ENCODE measurements around the gene ADARB1.

ADARB1 gene

DNA sequence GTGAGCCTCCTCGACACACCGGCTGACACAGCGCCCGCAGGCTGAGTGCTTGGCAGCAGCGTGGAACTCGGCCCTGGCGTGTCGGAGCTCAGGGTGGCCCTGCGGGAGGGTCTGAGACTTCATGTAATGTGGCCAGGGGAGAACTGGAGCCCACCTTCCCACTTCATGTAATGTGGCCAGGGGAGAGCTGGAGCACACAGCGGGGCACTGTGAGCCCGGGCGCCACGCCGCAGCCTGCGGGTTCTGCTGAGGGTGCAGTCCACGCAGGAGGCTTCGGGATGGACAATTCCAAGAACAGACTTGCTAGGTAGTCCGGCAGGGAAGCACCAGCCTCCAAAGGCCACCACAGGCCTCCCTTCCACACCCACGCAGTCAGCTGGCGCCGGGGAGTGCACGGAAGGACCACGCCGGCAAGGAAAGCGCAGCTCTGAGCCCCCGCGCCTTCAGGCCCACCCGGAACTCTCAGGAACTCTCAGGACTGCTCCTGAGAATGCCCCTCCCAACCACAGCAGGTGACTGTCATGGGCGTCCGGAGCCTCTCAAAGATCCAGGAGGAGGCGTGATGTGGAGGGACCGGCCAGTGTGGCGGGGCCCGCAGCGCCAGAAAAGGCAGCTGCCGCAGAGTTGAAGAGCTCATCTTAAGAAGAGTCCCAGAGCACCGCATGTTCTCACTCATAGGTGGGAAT lies 19.3 kb upstream of the ADARB1 start:
- ChIA-PET CTCF (interaction anchor here (1.1 kb wide), 1 partner anchor 82 kb away, joined by 3 read pairs; no protein-coding TSS in a partner anchor), POLR2A (no interaction called here)
- TF ChIP-seq, protein P1, sequence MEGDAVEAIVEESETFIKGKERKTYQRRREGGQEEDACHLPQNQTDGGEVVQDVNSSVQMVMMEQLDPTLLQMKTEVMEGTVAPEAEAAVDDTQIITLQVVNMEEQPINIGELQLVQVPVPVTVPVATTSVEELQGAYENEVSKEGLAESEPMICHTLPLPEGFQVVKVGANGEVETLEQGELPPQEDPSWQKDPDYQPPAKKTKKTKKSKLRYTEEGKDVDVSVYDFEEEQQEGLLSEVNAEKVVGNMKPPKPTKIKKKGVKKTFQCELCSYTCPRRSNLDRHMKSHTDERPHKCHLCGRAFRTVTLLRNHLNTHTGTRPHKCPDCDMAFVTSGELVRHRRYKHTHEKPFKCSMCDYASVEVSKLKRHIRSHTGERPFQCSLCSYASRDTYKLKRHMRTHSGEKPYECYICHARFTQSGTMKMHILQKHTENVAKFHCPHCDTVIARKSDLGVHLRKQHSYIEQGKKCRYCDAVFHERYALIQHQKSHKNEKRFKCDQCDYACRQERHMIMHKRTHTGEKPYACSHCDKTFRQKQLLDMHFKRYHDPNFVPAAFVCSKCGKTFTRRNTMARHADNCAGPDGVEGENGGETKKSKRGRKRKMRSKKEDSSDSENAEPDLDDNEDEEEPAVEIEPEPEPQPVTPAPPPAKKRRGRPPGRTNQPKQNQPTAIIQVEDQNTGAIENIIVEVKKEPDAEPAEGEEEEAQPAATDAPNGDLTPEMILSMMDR (IDR thresholded peaks at IDR 0.05; ENCODE audit: control extremely low read depth, extremely low read depth, low read depth, missing control alignments), result no peak
- DNase-seq (ENCODE audit: extremely low spot score), result no peak

DNA sequence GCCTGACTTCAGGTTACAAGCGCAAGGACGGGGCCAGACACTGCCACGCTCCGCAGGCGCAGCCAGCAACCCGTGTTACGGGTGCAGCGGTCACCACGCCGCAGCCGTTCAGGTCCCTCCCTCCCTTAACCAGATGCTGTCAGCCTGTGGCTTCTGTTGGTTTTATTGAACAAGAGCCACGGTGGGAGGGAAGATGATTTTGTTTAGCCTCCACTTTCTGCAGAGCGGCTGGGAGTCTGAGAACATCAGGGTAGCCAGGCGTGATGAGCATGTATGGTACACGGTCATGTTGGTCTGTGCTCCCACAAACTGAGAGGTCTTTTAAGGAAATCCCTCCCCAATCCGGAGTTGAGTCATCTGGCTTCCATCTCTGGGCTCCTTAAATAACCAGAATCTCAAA lies 18.5 kb upstream of the ADARB1 start:
- no peak for DNase-seq (ENCODE audit: extremely low spot score)
- POLR2A ChIA-PET, result no interaction called here
- TF ChIP-seq, protein P1 (IDR thresholded peaks at IDR 0.05; ENCODE audit: control extremely low read depth, extremely low read depth, low read depth, missing control alignments), result no peak
- CTCF ChIA-PET, result interaction anchor here (1.1 kb wide), 1 partner anchor 81 kb away, joined by 3 read pairs; no protein-coding TSS in a partner anchor

DNA sequence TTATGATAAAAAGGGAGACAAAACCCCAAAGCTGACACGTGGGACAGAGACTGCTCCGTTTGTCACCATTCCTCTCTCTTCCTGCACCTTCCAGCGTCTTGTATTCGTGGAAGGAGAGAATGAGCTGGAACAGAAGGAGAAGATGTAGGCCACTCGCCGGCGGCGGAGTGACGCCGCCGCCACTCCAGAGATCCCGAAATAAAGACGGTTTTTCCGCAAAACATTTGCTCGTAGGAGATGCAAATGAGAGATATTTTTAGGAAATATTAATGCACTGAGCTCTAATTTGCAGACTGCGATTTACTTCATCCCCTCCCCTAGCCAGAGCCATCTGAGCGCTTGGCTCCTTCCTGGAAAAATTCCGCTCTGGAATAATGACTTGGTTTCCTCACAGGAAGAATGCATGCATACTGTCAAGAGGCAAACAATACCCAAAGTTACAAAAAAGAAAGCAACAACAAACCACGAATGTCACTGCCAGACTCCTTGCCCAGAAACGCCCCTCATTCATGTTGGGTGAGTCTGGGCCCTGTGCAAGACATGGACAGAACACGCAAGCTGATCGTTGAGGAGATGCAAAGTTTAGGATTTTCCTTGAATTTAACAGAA lies 18.0 kb upstream of the ADARB1 start:
- POLR2A ChIA-PET, result no interaction called here
- no peak for DNase-seq (ENCODE audit: extremely low spot score)
- TF ChIP-seq, protein P1 (IDR thresholded peaks at IDR 0.05; ENCODE audit: control extremely low read depth, extremely low read depth, low read depth, missing control alignments), result no peak
- CTCF ChIA-PET, result interaction anchor here (1.0 kb wide), 1 partner anchor 82 kb away, joined by 3 read pairs; no protein-coding TSS in a partner anchor

GRCh38 chr21:45056917-45057560 lies 17.3 kb upstream of the ADARB1 start:
- ChIA-PET POLR2A (no interaction called here), CTCF (interaction anchor here (1.0 kb wide), 1 partner anchor 82 kb away, joined by 3 read pairs; no protein-coding TSS in a partner anchor)
- no peak for DNase-seq (ENCODE audit: extremely low spot score)
- TF ChIP-seq, protein P1 (IDR thresholded peaks at IDR 0.05; ENCODE audit: control extremely low read depth, extremely low read depth, low read depth, missing control alignments), result no peak

DNA sequence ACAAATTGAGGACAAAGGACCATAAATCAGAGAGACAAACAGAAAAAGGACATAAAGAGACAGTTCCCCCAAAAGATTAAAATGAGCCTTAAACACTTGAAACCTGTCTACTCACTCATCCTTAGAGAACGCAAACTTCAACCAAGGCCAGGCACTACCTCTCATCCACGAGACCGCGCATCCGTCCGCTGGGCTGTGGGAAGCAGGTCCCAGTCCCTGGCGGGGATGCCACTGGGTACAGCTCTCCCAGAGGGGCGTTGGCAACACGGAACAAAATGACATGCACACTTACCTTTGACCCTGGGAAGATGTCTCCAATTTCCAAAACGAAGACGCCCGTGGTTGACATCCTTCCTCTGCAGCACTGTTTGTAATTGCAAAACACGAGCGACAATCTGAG lies 16.5 kb upstream of the ADARB1 start:
- POLR2A ChIA-PET, result no interaction called here
- TF ChIP-seq, protein P1 (IDR thresholded peaks at IDR 0.05; ENCODE audit: control extremely low read depth, extremely low read depth, low read depth, missing control alignments), result no peak
- CTCF ChIA-PET, result interaction anchor here (0.8 kb wide), 1 partner anchor 21 kb away, joined by 3 read pairs; no protein-coding TSS in a partner anchor
- no peak for DNase-seq (ENCODE audit: extremely low spot score)

GRCh38 chr21:45059121-45059520 lies 15.3 kb upstream of the ADARB1 start:
- ChIA-PET CTCF (no interaction called here), POLR2A (no interaction called here)
- TF ChIP-seq, protein P1 (IDR thresholded peaks at IDR 0.05; ENCODE audit: control extremely low read depth, extremely low read depth, low read depth, missing control alignments), result no peak
- DNase-seq (ENCODE audit: extremely low spot score), result no peak

All from GM10248 (cell line).